Prostate gland (tissue), 2 donors: ENCODE measurements around the gene APLF. TPM values are rescaled to one million over a fixed set of nuclear protein-coding genes. Genes with fewer than 3 reads are reported as not detected.
"Not testable (repeated sequence)": the region's sequence is repeated elsewhere in the genome, so short reads cannot be mapped to it uniquely, and the experiment has no call there.

Source experiments
- DNase-seq: peaks from one replicate; pipeline ENCODE4 v3.0.0-alpha.2; 2019; ENCODE audit warnings: low spot score
- H3K27ac ChIP-seq, 2 donors: fragments of 200-600 bp; sonication (generic); 2 replicates each; pipeline ENCODE4 v1.5.1; 2017 to 2019
- H3K27me3 ChIP-seq: fragments of 200-600 bp; sonication (generic); replicated peaks from 2 replicates; pipeline ENCODE4 v1.5.1; 2019; ENCODE audit not compliant: insufficient read depth
- H3K36me3 ChIP-seq, 2 donors: fragments of 200-600 bp; sonication (generic); 1 replicate in 1 of 2; 2 replicates in 1 of 2; pipeline versions ENCODE4 v1.5.1 to v1.8.1; 2017 to 2019
- H3K4me1 ChIP-seq: fragments of 200-600 bp; sonication (generic); replicated peaks from 2 replicates; pipeline ENCODE4 v1.5.1; 2019
- H3K4me3 ChIP-seq, 2 donors: fragments of 200-600 bp; sonication (generic); 2 replicates each; pipeline ENCODE4 v1.5.1; 2017 to 2019
- H3K9me3 ChIP-seq: fragments of 200-600 bp; sonication (generic); 2 replicates; pipeline ENCODE4 v1.5.1; 2017
- CTCF ChIP-seq, 4 experiments: fragments of 200-600 bp in 2 of 4; fragments of 450-650 bp in 2 of 4; sonication (generic) in 2 of 4; IDR thresholded peaks; 1 replicate in 3 of 4; 2 replicates in 1 of 4; pipeline ENCODE4 v1.5.1; 2016 to 2019; ENCODE audit warnings: antibody characterized with exemption in 4 of 4, mild to moderate bottlenecking in 2 of 4, moderate library complexity in 2 of 4
- POLR2A ChIP-seq: fragments of 450-650 bp; IDR thresholded peaks from one replicate; pipeline ENCODE4 v1.6.1; 2016; ENCODE audit warnings: antibody characterized with exemption, mild to moderate bottlenecking
- POLR2AphosphoS5 ChIP-seq: sonication (generic); formaldehyde crosslinking; IDR thresholded peaks from one replicate; pipeline ENCODE4 v1.6.1; 2017; ENCODE audit warnings: antibody characterized with exemption
- WGBS: methylation state at CpG from one replicate; pipeline ENCODE4 v1.1.5; 2018; 5-methylcytosine and 5-hydroxymethylcytosine counted together
- intact Hi-C: fragments of 100-400 bp; cut with DNase I; formaldehyde crosslinking; loops from one replicate; pipeline ENCODE4 v1.14.2; 2022
- total RNA-seq, 2 donors: library from RNA; depleted of rRNA; stranded (reverse); fragments of >200 nt; gene quantifications; one replicate each; pipeline ENCODE4 v1.1.0, GENCODE V29; 2016

Gene APLF
- total RNA-seq, 2 donors from 2014 or later = 7.3 to 10.2 TPM

GRCh38 chr2:68566362-68566761 lies 99.0 kb downstream of the APLF start:
- intact Hi-C loops = no loop called here
- Histone ChIP-seq H3K4me3 (no peak overlapping the region), H3K9me3 (no peaks in the 10 kb centered on the region), H3K4me1 (no peaks in the 10 kb centered on the region), H3K27me3 (no peaks in the 10 kb centered on the region), H3K36me3 (no peaks in the 10 kb centered on the region), H3K27ac (no peak overlapping the region)
- 88% methylated on average over 3 of the region's 3 CpGs for WGBS
- no peak for DNase-seq
- TF ChIP-seq CTCF (IDR thresholded peaks at IDR 0.05) = no peak
- TF ChIP-seq POLR2A = no peak
- TF ChIP-seq POLR2AphosphoS5 = no peak

GRCh38 chr2:68568116-68568515 lies 100.7 kb downstream of the APLF start:
- H3K27me3 ChIP-seq = no peaks in the 10 kb centered on the region
- TF ChIP-seq POLR2AphosphoS5 (no peak), CTCF (IDR thresholded peaks at IDR 0.05) (no peak), POLR2A (no peak)
- H3K9me3 ChIP-seq = no peaks in the 10 kb centered on the region
- H3K4me1 ChIP-seq = no peaks in the 10 kb centered on the region
- no peak for DNase-seq
- H3K27ac ChIP-seq = no peak overlapping the region
- H3K4me3 ChIP-seq = no peak overlapping the region
- intact Hi-C loops = no loop called here
- no peaks in the 10 kb centered on the region for H3K36me3 ChIP-seq
- WGBS = 92% methylated on average over 1 of the region's 1 CpG

- Histone ChIP-seq H3K27ac (no peak overlapping the region), H3K36me3 (no peaks in the 10 kb centered on the region), H3K4me1 (no peaks in the 10 kb centered on the region), H3K4me3 (no peak overlapping the region), H3K9me3 (no peaks in the 10 kb centered on the region), H3K27me3 (no peaks in the 10 kb centered on the region)
- intact Hi-C loops = no loop called here
- no peak for DNase-seq
- 97% methylated on average over 1 of the region's 1 CpG for WGBS
- TF ChIP-seq POLR2A = no peak
- TF ChIP-seq CTCF (IDR thresholded peaks at IDR 0.05) = no peak
- TF ChIP-seq POLR2AphosphoS5 = no peak
Measured at GRCh38 chr2:68569604-68570003, 102.2 kb downstream of the APLF start.

GRCh38 chr2:68570434-68570833 lies 103.0 kb downstream of the APLF start:
- intact Hi-C loops, H3K4me3 ChIP-seq, H3K9me3 ChIP-seq, H3K36me3 ChIP-seq, H3K27ac ChIP-seq, H3K27me3 ChIP-seq, H3K4me1 ChIP-seq, DNase-seq: not testable (repeated sequence)
- 93% methylated on average over 4 of the region's 4 CpGs for WGBS

GRCh38 chr2:68574202-68574791 lies 106.9 kb downstream of the APLF start:
- no peak overlapping the region for H3K4me3 ChIP-seq
- intact Hi-C loops = no loop called here
- TF ChIP-seq POLR2A = no peak
- no peak for TF ChIP-seq POLR2AphosphoS5
- no peak for TF ChIP-seq CTCF (IDR thresholded peaks at IDR 0.05)
- H3K9me3 ChIP-seq = no peaks in the 10 kb centered on the region
- H3K36me3 ChIP-seq = no peaks in the 10 kb centered on the region
- WGBS = 28% methylated on average over 2 of the region's 2 CpGs
- H3K4me1 ChIP-seq = no peaks in the 10 kb centered on the region
- H3K27ac ChIP-seq = no peak overlapping the region
- H3K27me3 ChIP-seq = no peaks in the 10 kb centered on the region
- DNase-seq = no peak
